ENCODE data around the gene ITIH5. TPM values are rescaled to one million over a fixed set of nuclear protein-coding genes. Genes with fewer than 3 reads are reported as not detected.

Gene ITIH5
- polyA plus RNA-seq, 1 donor from 2014 or later: 0.28 TPM

GRCh38 chr10:7592627-7593026 is 74.1 kb downstream of the ITIH5 start:
- Histone ChIP-seq H3K4me2 (ENCODE audit: low read length) (no peak overlapping the region), H3K27me3 (ENCODE audit: insufficient read depth, low read depth, low read length) (no peaks in the 10 kb centered on the region), H3K4me3 (ENCODE audit: low read length) (no peak overlapping the region), H3K9me3 (ENCODE audit: low read length) (no peaks in the 10 kb centered on the region), H3K36me3 (ENCODE audit: insufficient read depth, low read length) (no peaks in the 10 kb centered on the region), H3K9me2 (ENCODE audit: insufficient read depth, low read length) (no peaks in the 10 kb centered on the region), H2AFZ (ENCODE audit: low read depth, low read length) (no peak overlapping the region), H3F3A (ENCODE audit: insufficient read depth, low read length, poor library complexity, severe bottlenecking) (no peaks in the 10 kb centered on the region), H4K20me1 (ENCODE audit: insufficient read depth) (no peaks in the 10 kb centered on the region), H3K27ac (ENCODE audit: low read length) (no peak overlapping the region), H3K9ac (ENCODE audit: low read length) (no peak overlapping the region), H3K79me2 (replicated peaks; ENCODE audit: insufficient read depth, low read length) (no peaks in the 10 kb centered on the region)
- TF ChIP-seq SMC3 (conservative IDR thresholded peaks at IDR 0.05; ENCODE audit: poor library complexity) (no peak), EP300 (conservative IDR thresholded peaks at IDR 0.05; ENCODE audit: poor library complexity, severe bottlenecking) (no peak)

- no peak overlapping the region for H3K27ac ChIP-seq (ENCODE audit: low read length)
- H4K20me1 ChIP-seq (ENCODE audit: insufficient read depth): no peaks in the 10 kb centered on the region
- H3K9me3 ChIP-seq (ENCODE audit: low read length): no peaks in the 10 kb centered on the region
- H3K79me2 ChIP-seq (replicated peaks; ENCODE audit: insufficient read depth, low read length): no peaks in the 10 kb centered on the region
- no peak overlapping the region for H3K4me2 ChIP-seq (ENCODE audit: low read length)
- no peak overlapping the region for H3K9ac ChIP-seq (ENCODE audit: low read length)
- H3K27me3 ChIP-seq (ENCODE audit: insufficient read depth, low read depth, low read length): no peaks in the 10 kb centered on the region
- no peaks in the 10 kb centered on the region for H3F3A ChIP-seq (ENCODE audit: insufficient read depth, low read length, poor library complexity, severe bottlenecking)
- H3K4me3 ChIP-seq (ENCODE audit: low read length): no peak overlapping the region
- no peak overlapping the region for H2AFZ ChIP-seq (ENCODE audit: low read depth, low read length)
- TF ChIP-seq MXI1 (conservative IDR thresholded peaks at IDR 0.05; ENCODE audit: poor library complexity, severe bottlenecking) (no peak), EZH2 (IDR thresholded peaks at IDR 0.05; ENCODE audit: borderline replicate concordance, insufficient read depth, low read length, poor library complexity, severe bottlenecking) (no peak), POLR2AphosphoS5 (IDR thresholded peaks at IDR 0.05) (no peak), TAF1 (IDR thresholded peaks at IDR 0.05; ENCODE audit: low read depth) (no peak), RAD21 (conservative IDR thresholded peaks at IDR 0.05) (no peak), CTCF (IDR thresholded peaks at IDR 0.05; ENCODE audit: poor library complexity, severe bottlenecking) (no peak), REST (IDR thresholded peaks at IDR 0.05; ENCODE audit: borderline replicate concordance) (no peak), EP300 (conservative IDR thresholded peaks at IDR 0.05; ENCODE audit: poor library complexity, severe bottlenecking) (no peak), SMC3 (conservative IDR thresholded peaks at IDR 0.05; ENCODE audit: poor library complexity) (no peak)
- no peaks in the 10 kb centered on the region for H3K36me3 ChIP-seq (ENCODE audit: insufficient read depth, low read length)
- no peaks in the 10 kb centered on the region for H3K9me2 ChIP-seq (ENCODE audit: insufficient read depth, low read length)
These were observed 76.5 kb downstream of the ITIH5 start for GRCh38 chr10:7590271-7590670.

GRCh38 chr10:7589748-7590147 is 77.0 kb downstream of the ITIH5 start:
- no peak overlapping the region for H3K27ac ChIP-seq (ENCODE audit: low read length)
- H3K9me3 ChIP-seq (ENCODE audit: low read length): no peaks in the 10 kb centered on the region
- H3F3A ChIP-seq (ENCODE audit: insufficient read depth, low read length, poor library complexity, severe bottlenecking): no peaks in the 10 kb centered on the region
- no peaks in the 10 kb centered on the region for H3K36me3 ChIP-seq (ENCODE audit: insufficient read depth, low read length)
- no peak overlapping the region for H3K9ac ChIP-seq (ENCODE audit: low read length)
- H4K20me1 ChIP-seq (ENCODE audit: insufficient read depth): no peaks in the 10 kb centered on the region
- no peaks in the 10 kb centered on the region for H3K9me2 ChIP-seq (ENCODE audit: insufficient read depth, low read length)
- H3K79me2 ChIP-seq (replicated peaks; ENCODE audit: insufficient read depth, low read length): no peaks in the 10 kb centered on the region
- H3K4me2 ChIP-seq (ENCODE audit: low read length): no peak overlapping the region
- no peak overlapping the region for H3K4me3 ChIP-seq (ENCODE audit: low read length)
- no peak overlapping the region for H2AFZ ChIP-seq (ENCODE audit: low read depth, low read length)
- TF ChIP-seq RAD21 (conservative IDR thresholded peaks at IDR 0.05) (no peak), SMC3 (conservative IDR thresholded peaks at IDR 0.05; ENCODE audit: poor library complexity) (no peak), REST (IDR thresholded peaks at IDR 0.05; ENCODE audit: borderline replicate concordance) (no peak), EZH2 (IDR thresholded peaks at IDR 0.05; ENCODE audit: borderline replicate concordance, insufficient read depth, low read length, poor library complexity, severe bottlenecking) (no peak), POLR2AphosphoS5 (IDR thresholded peaks at IDR 0.05) (no peak), TAF1 (IDR thresholded peaks at IDR 0.05; ENCODE audit: low read depth) (no peak), MXI1 (conservative IDR thresholded peaks at IDR 0.05; ENCODE audit: poor library complexity, severe bottlenecking) (no peak), CTCF (IDR thresholded peaks at IDR 0.05; ENCODE audit: poor library complexity, severe bottlenecking) (no peak), EP300 (conservative IDR thresholded peaks at IDR 0.05; ENCODE audit: poor library complexity, severe bottlenecking) (no peak)
- no peaks in the 10 kb centered on the region for H3K27me3 ChIP-seq (ENCODE audit: insufficient read depth, low read depth, low read length)
